ENCODE data around the gene FHOD3. TPM values are rescaled to one million over a fixed set of nuclear protein-coding genes. Genes with fewer than 3 reads are reported as not detected.

The FHOD3 gene
- total and polyA plus RNA-seq, 4 donors: 0.57 to 1.3 (median 1.2) TPM; not detected in 1

DNA sequence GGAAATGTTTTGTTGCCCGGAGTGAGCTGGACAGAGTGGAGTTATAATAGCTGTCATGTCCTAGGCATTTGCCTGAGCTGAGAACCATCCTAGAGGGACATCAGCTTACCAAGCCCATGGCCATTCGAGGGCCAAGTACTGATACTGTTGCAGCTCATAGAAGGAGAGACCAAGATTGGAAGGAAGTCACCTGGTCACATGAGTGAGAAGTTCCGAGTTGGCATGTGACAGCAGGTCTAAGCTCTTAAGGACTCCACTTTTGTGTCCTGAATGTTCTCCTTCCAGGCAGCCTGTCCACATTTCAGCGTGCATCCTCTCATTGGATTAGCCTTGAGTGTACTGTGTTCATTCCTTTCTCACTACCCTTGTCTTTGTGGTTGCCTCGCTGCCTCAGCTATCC, 4.4 kb downstream of the FHOD3 start (continued):
- TF ChIP-seq REST (IDR thresholded peaks at IDR 0.05): no peak
- no peak for TF ChIP-seq SP1 (IDR thresholded peaks at IDR 0.05)

DNA sequence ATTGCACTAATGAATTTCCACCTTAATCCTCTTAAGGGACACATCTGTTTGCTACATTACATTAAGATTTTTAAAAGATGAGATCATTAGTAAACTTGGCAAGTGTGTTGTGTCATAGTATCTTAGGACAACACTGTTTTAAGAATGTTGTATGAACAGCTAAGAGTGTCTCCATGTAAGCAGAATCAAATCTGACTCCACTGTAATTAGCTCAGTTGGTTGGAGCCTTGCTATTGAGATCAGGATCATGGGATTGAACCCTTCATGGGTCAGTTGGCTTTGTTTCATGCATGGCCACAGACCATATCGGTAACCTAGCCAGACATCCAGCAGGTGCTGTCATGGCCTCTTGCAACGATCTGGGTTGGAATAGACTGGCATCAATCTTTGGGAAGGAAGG, 5.2 kb downstream of the FHOD3 start:
- H3K27me3 ChIP-seq (ENCODE audit: control insufficient read depth in 4 of 4, insufficient read depth in 4 of 4, low read length in 3 of 4): peaks cover 0 to 18% (median 8%) of the 10 kb centered on the region in 4 donors
- no peak overlapping the region for H3K9ac ChIP-seq (ENCODE audit: low read depth in 1 of 2, low read length in 2 of 2)
- 89% methylated on average over 2 of the region's 2 CpGs for WGBS
- TF ChIP-seq RXRA (IDR thresholded peaks at IDR 0.05) (no peak), HNF4A (conservative IDR thresholded peaks at IDR 0.05) (no peak), ATF3 (IDR thresholded peaks at IDR 0.05) (no peak), SP1 (IDR thresholded peaks at IDR 0.05) (no peak), GABPA (IDR thresholded peaks at IDR 0.05 in 1 of 2, conservative IDR thresholded peaks at IDR 0.05 in 1 of 2) (no peak), HNF4G (IDR thresholded peaks at IDR 0.05) (no peak), YY1 (IDR thresholded peaks at IDR 0.05) (no peak), EGR1 (IDR thresholded peaks at IDR 0.05; ENCODE audit: low read depth in 2 of 2) (no peak), TAF1 (conservative IDR thresholded peaks at IDR 0.05) (no peak), REST (IDR thresholded peaks at IDR 0.05) (no peak)
- TF ChIP-seq, protein P1, sequence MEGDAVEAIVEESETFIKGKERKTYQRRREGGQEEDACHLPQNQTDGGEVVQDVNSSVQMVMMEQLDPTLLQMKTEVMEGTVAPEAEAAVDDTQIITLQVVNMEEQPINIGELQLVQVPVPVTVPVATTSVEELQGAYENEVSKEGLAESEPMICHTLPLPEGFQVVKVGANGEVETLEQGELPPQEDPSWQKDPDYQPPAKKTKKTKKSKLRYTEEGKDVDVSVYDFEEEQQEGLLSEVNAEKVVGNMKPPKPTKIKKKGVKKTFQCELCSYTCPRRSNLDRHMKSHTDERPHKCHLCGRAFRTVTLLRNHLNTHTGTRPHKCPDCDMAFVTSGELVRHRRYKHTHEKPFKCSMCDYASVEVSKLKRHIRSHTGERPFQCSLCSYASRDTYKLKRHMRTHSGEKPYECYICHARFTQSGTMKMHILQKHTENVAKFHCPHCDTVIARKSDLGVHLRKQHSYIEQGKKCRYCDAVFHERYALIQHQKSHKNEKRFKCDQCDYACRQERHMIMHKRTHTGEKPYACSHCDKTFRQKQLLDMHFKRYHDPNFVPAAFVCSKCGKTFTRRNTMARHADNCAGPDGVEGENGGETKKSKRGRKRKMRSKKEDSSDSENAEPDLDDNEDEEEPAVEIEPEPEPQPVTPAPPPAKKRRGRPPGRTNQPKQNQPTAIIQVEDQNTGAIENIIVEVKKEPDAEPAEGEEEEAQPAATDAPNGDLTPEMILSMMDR (IDR thresholded peaks at IDR 0.05; ENCODE audit: low read depth, low read length, missing input control): no peak
- TF ChIP-seq, protein P2, sequence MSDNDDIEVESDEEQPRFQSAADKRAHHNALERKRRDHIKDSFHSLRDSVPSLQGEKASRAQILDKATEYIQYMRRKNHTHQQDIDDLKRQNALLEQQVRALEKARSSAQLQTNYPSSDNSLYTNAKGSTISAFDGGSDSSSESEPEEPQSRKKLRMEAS (IDR thresholded peaks at IDR 0.05): no peak
- no peaks in the 10 kb centered on the region for H3K36me3 ChIP-seq (ENCODE audit: control insufficient read depth in 4 of 4, insufficient read depth in 3 of 4, low read depth in 1 of 4, low read length in 3 of 4)
- no peak for DNase-seq (ENCODE audit: low spot score)
- H3K4me1 ChIP-seq (ENCODE audit: control insufficient read depth in 4 of 4, insufficient read depth in 4 of 4, low read length in 3 of 4): peaks cover 4 to 7% (median 5%) of the 10 kb centered on the region in 4 donors
- H3K9me3 ChIP-seq (ENCODE audit: control insufficient read depth in 4 of 4, low read length in 3 of 4): no peaks in the 10 kb centered on the region
- no peak overlapping the region for H3K4me3 ChIP-seq (ENCODE audit: low read depth in 1 of 3, low read length in 3 of 3)
- no peak overlapping the region for H3K27ac ChIP-seq (ENCODE audit: low read depth in 1 of 2, low read length in 2 of 2)
